DND-41 (cell line): ENCODE data around the gene COA1.

Source experiments
- ATAC-seq: fragments of 200-7000 bp; cut with Tn5 transposase; 3 replicates; pipeline ENCODE4 v1.9.1; 2021; ENCODE audit warnings: low read depth; ENCODE audit not compliant: insufficient read depth
- DNase-seq: peaks from one replicate; pipeline ENCODE4 v3.0.0-alpha.2; 2020
- H2AFZ ChIP-seq: 2 replicates; pipeline ENCODE4 v1.6.0; 2012; ENCODE audit warnings: low read depth, low read length
- H3K27ac ChIP-seq: 2 replicates; pipeline ENCODE4 v1.5.1; 2012; ENCODE audit warnings: low read length, inconsistent platforms
- H3K27me3 ChIP-seq: fragments of 200-600 bp; sonication (generic); 2 replicates; pipeline ENCODE4 v1.6.0; 2012; ENCODE audit warnings: low read length, mild to moderate bottlenecking, inconsistent platforms; ENCODE audit not compliant: insufficient read depth, poor library complexity
- H3K36me3 ChIP-seq: 2 replicates; pipeline ENCODE4 v1.5.1; 2012; ENCODE audit warnings: low read length, inconsistent platforms; ENCODE audit not compliant: insufficient read depth
- H3K4me1 ChIP-seq: 2 replicates; pipeline ENCODE4 v1.5.1; 2012; ENCODE audit warnings: mild to moderate bottlenecking, low read length; ENCODE audit not compliant: insufficient read depth
- H3K4me2 ChIP-seq: 2 replicates; pipeline ENCODE4 v1.6.0; 2012; ENCODE audit warnings: mild to moderate bottlenecking, moderate library complexity, low read length, inconsistent platforms; ENCODE audit not compliant: insufficient read depth
- H3K4me3 ChIP-seq, 2 experiments: fragments of 200-600 bp in 1 of 2; shearing (Covaris generic) in 1 of 2; 2 replicates each; pipeline ENCODE4 v1.5.1; 2012 to 2016; ENCODE audit warnings: inconsistent platforms in 2 of 2, low read length in 2 of 2, mild to moderate bottlenecking in 2 of 2, low read depth in 1 of 2, moderate library complexity in 1 of 2
- H3K79me2 ChIP-seq: 2 replicates; pipeline ENCODE4 v1.6.0; 2012; ENCODE audit warnings: low read length, inconsistent platforms; ENCODE audit not compliant: insufficient read depth
- H3K9ac ChIP-seq: 2 replicates; pipeline ENCODE4 v1.6.0; 2012; ENCODE audit warnings: low read depth, mild to moderate bottlenecking, inconsistent platforms, low read length, moderate library complexity
- H3K9me3 ChIP-seq: 2 replicates; pipeline ENCODE4 v1.5.1; 2012; ENCODE audit warnings: low read length, moderate library complexity, mild to moderate bottlenecking, inconsistent platforms; ENCODE audit not compliant: insufficient read depth, severe bottlenecking
- H4K20me1 ChIP-seq: 2 replicates; pipeline ENCODE4 v1.6.0; 2012; ENCODE audit warnings: low read length; ENCODE audit not compliant: insufficient read depth
- CTCF ChIP-seq: IDR thresholded peaks from 2 replicates; pipeline ENCODE4 v1.5.1; 2012; ENCODE audit warnings: borderline replicate concordance, low read length, moderate library complexity, mild to moderate bottlenecking; ENCODE audit not compliant: poor library complexity, severe bottlenecking; ENCODE audit errors: extremely low read depth
- EZH2 ChIP-seq: IDR thresholded peaks from 3 replicates; pipeline ENCODE4 v1.6.1; 2012; ENCODE audit warnings: borderline replicate concordance, low read depth, mild to moderate bottlenecking, moderate library complexity, low read length, inconsistent platforms; ENCODE audit not compliant: severe bottlenecking

COA1 gene

GRCh38 chr7:43768887-43769272, 39.6 kb upstream of the COA1 start:
- no peak overlapping the region for H3K4me3 ChIP-seq
- no peaks in the 10 kb centered on the region for H3K27me3 ChIP-seq
- TF ChIP-seq CTCF (no peak), EZH2 (no peak)
- no peaks in the 10 kb centered on the region for H3K79me2 ChIP-seq
- H3K4me1 ChIP-seq: no peaks in the 10 kb centered on the region
- DNase-seq (no peak), ATAC-seq (no peak)
- H3K9ac ChIP-seq: no peak overlapping the region
- H3K9me3 ChIP-seq: no peaks in the 10 kb centered on the region
- H3K27ac ChIP-seq: no peak overlapping the region
- H4K20me1 ChIP-seq: peaks cover 2% of the 10 kb centered on the region; the same call in 1 of the 2 replicates
- peaks cover 2% of the 10 kb centered on the region; the same call in 1 of the 2 replicates for H3K36me3 ChIP-seq
- no peak overlapping the region for H3K4me2 ChIP-seq
- no peak overlapping the region for H2AFZ ChIP-seq

GRCh38 chr7:43768201-43768886, 39.0 kb upstream of the COA1 start:
- Histone ChIP-seq H3K27me3 (no peaks in the 10 kb centered on the region), H3K4me2 (no peak overlapping the region), H3K27ac (no peak overlapping the region), H3K9ac (no peak overlapping the region), H3K9me3 (no peaks in the 10 kb centered on the region), H3K36me3 (peaks cover 2% of the 10 kb centered on the region; the same call in 1 of the 2 replicates), H3K79me2 (no peaks in the 10 kb centered on the region), H3K4me1 (no peaks in the 10 kb centered on the region), H4K20me1 (peaks cover 2% of the 10 kb centered on the region; the same call in 1 of the 2 replicates), H3K4me3 (no peak overlapping the region), H2AFZ (no peak overlapping the region)
- DNase-seq: no peak
- no peak for ATAC-seq
- TF ChIP-seq EZH2 (no peak), CTCF (no peak)

GRCh38 chr7:43767311-43767710, 38.0 kb upstream of the COA1 start:
- no peak overlapping the region for H3K9ac ChIP-seq
- H3K79me2 ChIP-seq: no peaks in the 10 kb centered on the region
- no peak overlapping the region for H2AFZ ChIP-seq
- no peak overlapping the region for H3K27ac ChIP-seq
- H3K9me3 ChIP-seq: no peaks in the 10 kb centered on the region
- DNase-seq (no peak), ATAC-seq (no peak)
- no peaks in the 10 kb centered on the region; the same call in 1 of the 2 replicates for H3K36me3 ChIP-seq
- H3K4me3 ChIP-seq: no peak overlapping the region
- H4K20me1 ChIP-seq: peaks cover 2% of the 10 kb centered on the region; the same call in 1 of the 2 replicates
- no peaks in the 10 kb centered on the region for H3K4me1 ChIP-seq
- H3K4me2 ChIP-seq: no peak overlapping the region
- no peak for TF ChIP-seq EZH2
- TF ChIP-seq CTCF: no peak
- no peaks in the 10 kb centered on the region for H3K27me3 ChIP-seq
